K562 (cell line): ENCODE measurements around the gene CREG1. TPM values are rescaled to one million over a fixed set of nuclear protein-coding genes. Genes with fewer than 3 reads are reported as not detected.
A peak's percentile ranks its signal among the peaks of the same experiment; 100 is the strongest.

Experiments used
- ATAC-seq: fragments of 200-7000 bp; cut with Tn5 transposase; 3 replicates; pipeline ENCODE4 v1.9.1; 2020; ENCODE audit warnings: moderate library complexity
- BruUV-seq: library from RNA; stranded (reverse); fragments of 400-500 nt; replicated peaks from 2 replicates; lab custom pipeline; 2021; lab: Mats Ljungman, UMichigan
- CTCF ChIA-PET: fragments of 300-600 bp; formaldehyde crosslinking; extraction: SDS; loops from one replicate; lab custom pipeline; 2021; ENCODE audit warnings: low intra/inter-chr PET ratio; lab: Yijun Ruan, JAX
- POLR2A ChIA-PET: fragments of 300-600, 350-650 bp; sonication (Branson Sonifier 250); formaldehyde crosslinking; extraction: SDS; loops from one replicate; lab custom pipeline; 2021; ENCODE audit warnings: antibody characterized with exemption, inconsistent platforms; lab: Yijun Ruan, JAX
- DNase-seq, 4 experiments: peaks; one replicate each; pipeline versions ENCODE4 v3.0.0 to v3.0.0-alpha.2; 2011 to 2018; ENCODE audit warnings: low spot score in 3 of 4, mixed read lengths in 3 of 4; ENCODE audit errors: extremely low read depth in 1 of 4
- FAIRE-seq: peaks from 2 replicates; lab custom pipeline; 2011; peaks lifted over from hg19 to GRCh38; lab: Jason Lieb, UNC
- H2AFZ ChIP-seq: 2 replicates; pipeline ENCODE4 v1.6.0; 2011; ENCODE audit warnings: low read depth, low read length, control low read depth, inconsistent platforms
- H3K27ac ChIP-seq: fragments of 200-600 bp; 3 replicates; pipeline ENCODE4 v1.8.0; 2011; ENCODE audit warnings: low read depth, mild to moderate bottlenecking, control low read depth, inconsistent platforms, low read length, moderate library complexity, mixed read lengths; ENCODE audit errors: extremely low read depth
- H3K27me3 ChIP-seq, 2 experiments: fragments of 300-600 bp in 1 of 2; 2 replicates in 1 of 2; 3 replicates in 1 of 2; pipeline versions ENCODE4 v1.6.0 to v1.8.0; 2011; ENCODE audit warnings: inconsistent platforms in 2 of 2, low read length in 2 of 2, mild to moderate bottlenecking in 1 of 2, mixed read lengths in 1 of 2, moderate library complexity in 1 of 2; ENCODE audit not compliant: control insufficient read depth in 2 of 2, insufficient read depth in 2 of 2
- H3K36me3 ChIP-seq: fragments of 300-600 bp; 3 replicates; pipeline ENCODE4 v1.8.0; 2011; ENCODE audit warnings: mild to moderate bottlenecking, low read length, inconsistent platforms; ENCODE audit not compliant: control insufficient read depth, insufficient read depth
- H3K4me1 ChIP-seq, 2 experiments: fragments of 200-600 bp in 1 of 2; replicated peaks in 1 of 2; 2 replicates in 1 of 2; 3 replicates in 1 of 2; pipeline versions ENCODE4 v1.5.1 to v1.8.0; 2011; ENCODE audit warnings: inconsistent platforms in 2 of 2, low read length in 2 of 2, mild to moderate bottlenecking in 1 of 2, mixed read lengths in 1 of 2, moderate library complexity in 1 of 2; ENCODE audit not compliant: control insufficient read depth in 2 of 2, insufficient read depth in 2 of 2
- H3K4me2 ChIP-seq: 2 replicates; pipeline ENCODE4 v1.6.1; 2011; ENCODE audit warnings: low read length, control low read depth, inconsistent platforms, mixed read lengths; ENCODE audit not compliant: insufficient read depth
- H3K4me3 ChIP-seq: fragments of 200-600 bp; sonication (generic), shearing (Covaris generic); 2 replicates; pipeline ENCODE4 v1.5.1; 2016; ENCODE audit warnings: control low read depth, inconsistent platforms
- H3K79me2 ChIP-seq: fragments of 200-600 bp; 3 replicates; pipeline ENCODE4 v1.8.0; 2011; ENCODE audit warnings: low read length, inconsistent platforms; ENCODE audit not compliant: control insufficient read depth, insufficient read depth
- H3K9ac ChIP-seq, 2 experiments: 2 replicates each; pipeline versions ENCODE4 v1.6.0 to v1.6.1; 2011; ENCODE audit warnings: low read depth in 2 of 2, low read length in 2 of 2, control low read depth in 1 of 2, inconsistent platforms in 1 of 2, mild to moderate bottlenecking in 1 of 2, mixed read lengths in 1 of 2; ENCODE audit not compliant: insufficient read depth in 1 of 2
- H3K9me1 ChIP-seq: one replicate; pipeline ENCODE4 v1.6.0; 2011; ENCODE audit warnings: inconsistent platforms, mild to moderate bottlenecking, low read length, moderate library complexity; ENCODE audit not compliant: control insufficient read depth, insufficient read depth
- H3K9me3 ChIP-seq: replicated peaks from 2 replicates; pipeline ENCODE4 v1.5.1; 2011; ENCODE audit warnings: low read depth, low read length, inconsistent platforms; ENCODE audit not compliant: control insufficient read depth, insufficient read depth
- H4K20me1 ChIP-seq: replicated peaks from 2 replicates; pipeline ENCODE4 v1.6.1; 2011; ENCODE audit warnings: low read length, inconsistent platforms, mixed read lengths; ENCODE audit not compliant: control insufficient read depth, insufficient read depth
- CREBBP ChIP-seq: IDR thresholded peaks from one replicate; pipeline ENCODE4 v1.6.1; 2012; ENCODE audit warnings: low read depth, mild to moderate bottlenecking, control low read depth, inconsistent platforms, low read length
- CXXC5 ChIP-seq: fragments of 250-450 bp; sonication (Bioruptor Pico); IDR thresholded peaks from 2 replicates; pipeline ENCODE4 v1.8.0; 2022; ENCODE audit warnings: inconsistent platforms, mild to moderate bottlenecking, moderate library complexity
- FOXO4 ChIP-seq: fragments of 450-650 bp; formaldehyde crosslinking; IDR thresholded peaks from 2 replicates; pipeline ENCODE4 v1.4.0; 2020; ENCODE audit warnings: mild to moderate bottlenecking, moderate library complexity
- MLLT1 ChIP-seq, 2 experiments: fragments of 450-650 bp; IDR thresholded peaks; 2 replicates each; pipeline ENCODE4 v1.6.1; 2016
- NR2C1 ChIP-seq, 2 experiments: fragments of 450-650 bp; IDR thresholded peaks; 2 replicates each; pipeline ENCODE4 v1.6.1; 2017; ENCODE audit warnings: mild to moderate bottlenecking in 2 of 2, antibody characterized with exemption in 1 of 2, inconsistent platforms in 1 of 2, missing compliant biosample characterization in 1 of 2, missing genetic modification characterization in 1 of 2
- POLR2AphosphoS2 ChIP-seq: IDR thresholded peaks from 2 replicates; pipeline ENCODE4 v1.6.1; 2012; ENCODE audit warnings: low read length, improper control_type of control experiment
- TAF7 ChIP-seq: fragments of 450-650 bp; IDR thresholded peaks from 2 replicates; pipeline ENCODE4 v1.6.1; 2016; ENCODE audit warnings: missing genetic modification characterization, missing compliant biosample characterization
- TFAP4 ChIP-seq: sonication (generic); formaldehyde crosslinking; IDR thresholded peaks from 2 replicates; pipeline ENCODE4 v1.8.0; 2022; ENCODE audit warnings: missing genetic modification reagents, mild to moderate bottlenecking, moderate library complexity, borderline replicate concordance
- THAP12 ChIP-seq: fragments of 250-450 bp; sonication (Bioruptor Pico); IDR thresholded peaks from 2 replicates; pipeline ENCODE4 v1.9.0; 2021; ENCODE audit warnings: mild to moderate bottlenecking, inconsistent platforms
- ZNF311 ChIP-seq: fragments of 250-450 bp; sonication (Bioruptor Pico); IDR thresholded peaks from 2 replicates; pipeline ENCODE4 v1.4.0; 2020; ENCODE audit warnings: mild to moderate bottlenecking, moderate library complexity
- ZNF551 ChIP-seq: fragments of 250-450 bp; sonication (Bioruptor Pico); IDR thresholded peaks from 2 replicates; pipeline ENCODE4 v1.5.0; 2021; ENCODE audit warnings: mild to moderate bottlenecking, moderate library complexity
- WGBS: fragments of 100-300 bp; shearing (Covaris generic); methylation state at CpG from one replicate; pipeline ENCODE4 v1.1.6; 2016; ENCODE audit warnings: low coverage, mixed read lengths; ENCODE audit not compliant: insufficient coverage; ENCODE audit errors: missing lambda C conversion rate; 5-methylcytosine and 5-hydroxymethylcytosine counted together
- in situ Hi-C: fragments of 300-500 bp; cut with MboI; formaldehyde crosslinking; loops from 4 replicates; pipeline ENCODE4 v1.15.0; 2018; ENCODE audit warnings: inconsistent platforms, mixed read lengths
- intact Hi-C: fragments of 100-400 bp; cut with micrococcal nuclease; formaldehyde crosslinking; loops from 2 replicates; pipeline ENCODE4 v1.14.2; 2022
- polyA plus RNA-seq, 8 experiments: library from polyadenylated mRNA; depleted of rRNA in 4 of 8; stranded (reverse) in 5 of 8; unstranded in 3 of 8; fragments of >200 nt; fragmentation: Nextera tagmentation in 2 of 8; fragmentation: Illumina TruSeq in 1 of 8; extraction: Ambion mirVana in 2 of 8; extraction: Trizol in 1 of 8; gene quantifications; 2 replicates each; pipeline versions ENCODE4 v1.2.1 to v1.2.3, GENCODE V29; 2011 to 2014; ENCODE audit warnings: inconsistent platforms in 1 of 8, missing spikeins in 1 of 8
- total RNA-seq, 7 experiments: library from RNA; depleted of rRNA in 6 of 7; stranded (reverse); fragments of >200 nt in 6 of 7; fragmentation: Illumina TruSeq in 2 of 7; extraction: Trizol in 2 of 7; gene quantifications; 2 replicates each; pipeline versions ENCODE4 v1.2.1 to v1.2.3, GENCODE V29; 2011 to 2021; ENCODE audit warnings: low replicate concordance in 1 of 7
- TF ChIP-seq, protein P1 (sequence below): fragments of 450-650 bp; formaldehyde crosslinking; IDR thresholded peaks from 2 replicates; pipeline ENCODE4 v1.4.0; 2022; ENCODE audit warnings: mild to moderate bottlenecking, moderate library complexity

The CREG1 gene
- total and polyA plus RNA-seq, 9 of the 15 experiments (the other 6 are each of a cell fraction or from before 2014, with no cell fraction given) = 45.7 to 272 (median 161) TPM

DNA sequence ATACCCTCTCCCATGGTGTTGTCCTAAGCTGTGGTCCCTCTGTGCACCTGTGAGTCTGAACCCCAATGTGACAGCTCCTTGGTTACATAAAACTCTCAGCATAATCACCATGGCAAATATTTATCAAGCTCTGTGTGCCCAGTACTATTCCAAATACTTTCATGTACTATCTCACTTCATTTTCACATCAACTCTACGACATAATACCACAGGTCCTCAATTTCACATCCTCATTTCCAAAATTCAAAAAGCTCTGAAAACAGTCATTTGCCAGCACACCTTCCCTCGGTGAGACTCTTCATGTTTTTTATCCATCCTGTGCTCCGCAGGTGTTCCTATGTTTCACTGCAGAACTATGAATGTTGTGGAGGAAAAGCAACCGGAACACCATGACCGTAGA lies 12.4 kb upstream of the CREG1 start (continued):
- no peak for TF ChIP-seq THAP12 (CRISPR knock-in tag)
- TF ChIP-seq CREBBP = no peak
- TF ChIP-seq POLR2AphosphoS2 = no peak
- TF ChIP-seq ZNF551 = no peak

GRCh38 chr1:167564612-167565270 lies 11.2 kb upstream of the CREG1 start:
- Histone ChIP-seq H3K36me3 (no peaks in the 10 kb centered on the region), H3K4me1 (peaks cover 10 to 25% of the 10 kb centered on the region in 2 experiments), H3K9me1 (no peaks in the 10 kb centered on the region), H3K4me2 (peak overlapping the region; percentile 55; the same call in 1 of the 2 replicates), H3K27me3 (no peaks in the 10 kb centered on the region), H3K4me3 (no peak overlapping the region), H4K20me1 (no peaks in the 10 kb centered on the region), H3K79me2 (no peaks in the 10 kb centered on the region), H3K9ac (peak overlapping the region in 1 of 2 experiments; percentile 26; a peak in 2 of 4 replicates), H2AFZ (peak overlapping the region; percentile 24), H3K9me3 (no peaks in the 10 kb centered on the region), H3K27ac (no peak overlapping the region)
- ATAC-seq (peak; percentile 80), FAIRE-seq (no peak), DNase-seq (peak in 1 of 4 experiments; percentile 23)
- in situ Hi-C loops = no loop called here
- 39% methylated on average over 5 of the region's 5 CpGs for WGBS
- POLR2A ChIA-PET = interaction anchor here (0.6 to 4.6 kb wide), 22 partner anchors 9 to 661 kb away, joined by 3 to 42 read pairs (median 5); partner anchors contain the start of genes CREG1, POU2F1 and SFT2D2
- BruUV-seq = no TSS peak
- intact Hi-C loops = no loop called here
- CTCF ChIA-PET = no interaction called here
- TF ChIP-seq MLLT1 (IDR thresholded peaks at IDR 0.05) = 0 out of 4 replicates have a peak, but pooled peaks of 1 of the 2 experiments have one; percentile 13
- TF ChIP-seq, protein P1, sequence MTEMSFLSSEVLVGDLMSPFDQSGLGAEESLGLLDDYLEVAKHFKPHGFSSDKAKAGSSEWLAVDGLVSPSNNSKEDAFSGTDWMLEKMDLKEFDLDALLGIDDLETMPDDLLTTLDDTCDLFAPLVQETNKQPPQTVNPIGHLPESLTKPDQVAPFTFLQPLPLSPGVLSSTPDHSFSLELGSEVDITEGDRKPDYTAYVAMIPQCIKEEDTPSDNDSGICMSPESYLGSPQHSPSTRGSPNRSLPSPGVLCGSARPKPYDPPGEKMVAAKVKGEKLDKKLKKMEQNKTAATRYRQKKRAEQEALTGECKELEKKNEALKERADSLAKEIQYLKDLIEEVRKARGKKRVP (CRISPR knock-in tag) = peak; percentile 90
- TF ChIP-seq FOXO4 = no peak
- TF ChIP-seq CXXC5 (CRISPR knock-in tag) = peak; percentile 15
- peak; percentile 60; the same call in 1 of the 2 replicates for TF ChIP-seq ZNF311 (CRISPR knock-in tag)
- no peak; the same call in 1 of the 2 replicates for TF ChIP-seq TFAP4 (CRISPR knock-in tag)
- TF ChIP-seq NR2C1 (IDR thresholded peaks at IDR 0.05) = no peak
- 0 out of 2 replicates have a peak, but pooled peaks have one; percentile 17 for TF ChIP-seq NR2C1 (tag; IDR thresholded peaks at IDR 0.05)
- peak; percentile 35; the same call in 1 of the 2 replicates for TF ChIP-seq TAF7 (tag)
